Cardiac fibroblast (primary cell): Measurements from ENCODE around the gene VPREB1.
"Not testable (repeated sequence)": the region's sequence is repeated elsewhere in the genome, so short reads cannot be mapped to it uniquely, and the experiment has no call there.

ENCODE experiments used
- DNase-seq, 2 donors: peaks; one replicate each; pipeline versions ENCODE4 v3.0.0 to v3.0.0-alpha.2; 2010; ENCODE audit warnings: low read depth in 2 of 2
- H3K4me3 ChIP-seq, 2 donors: replicated peaks in 1 of 2; 1 replicate in 1 of 2; 2 replicates in 1 of 2; pipeline ENCODE4 v1.5.1; 2011; ENCODE audit warnings: low read depth in 2 of 2, low read length in 2 of 2, mild to moderate bottlenecking in 2 of 2, moderate library complexity in 1 of 2
- TF ChIP-seq, protein P1 (sequence below): IDR thresholded peaks from one replicate; pipeline ENCODE4 v1.5.1; 2011; ENCODE audit warnings: low read depth, mild to moderate bottlenecking, low read length, inconsistent platforms

Gene VPREB1

DNA sequence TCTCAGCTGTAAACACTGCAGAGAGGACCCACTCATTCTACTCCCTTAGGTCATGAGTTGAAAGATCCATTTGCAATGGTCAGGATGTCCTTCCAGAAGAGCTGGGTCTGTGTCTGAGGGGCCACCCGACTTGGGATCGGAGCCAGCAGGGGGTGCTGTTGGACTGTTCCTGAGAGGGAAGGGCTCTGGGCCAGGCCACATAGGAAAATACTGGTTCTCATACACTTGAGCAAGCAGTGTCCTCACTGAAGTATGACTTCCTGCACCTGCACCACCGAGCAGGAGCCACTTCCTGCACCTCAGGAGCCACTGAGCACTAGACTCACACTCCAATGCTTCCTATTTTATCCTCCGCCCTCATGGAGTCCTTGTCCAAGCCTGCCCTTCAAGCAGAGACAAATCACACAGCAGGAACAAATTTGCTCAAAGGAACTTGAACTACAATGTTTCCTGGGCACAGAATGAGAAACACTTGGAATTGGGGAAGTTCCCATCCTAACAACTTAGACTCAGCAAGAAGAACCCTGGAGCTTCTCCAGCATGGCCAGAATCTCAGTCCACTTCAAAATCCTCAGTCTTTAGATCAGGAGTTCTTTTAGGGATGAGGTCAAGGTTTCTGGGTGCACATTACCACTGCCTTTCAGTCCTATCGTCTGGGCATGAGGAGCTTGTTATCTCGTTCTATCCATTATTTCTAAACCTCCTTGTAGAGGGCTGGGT lies 36.6 kb upstream of the VPREB1 start:
- TF ChIP-seq, protein P1, sequence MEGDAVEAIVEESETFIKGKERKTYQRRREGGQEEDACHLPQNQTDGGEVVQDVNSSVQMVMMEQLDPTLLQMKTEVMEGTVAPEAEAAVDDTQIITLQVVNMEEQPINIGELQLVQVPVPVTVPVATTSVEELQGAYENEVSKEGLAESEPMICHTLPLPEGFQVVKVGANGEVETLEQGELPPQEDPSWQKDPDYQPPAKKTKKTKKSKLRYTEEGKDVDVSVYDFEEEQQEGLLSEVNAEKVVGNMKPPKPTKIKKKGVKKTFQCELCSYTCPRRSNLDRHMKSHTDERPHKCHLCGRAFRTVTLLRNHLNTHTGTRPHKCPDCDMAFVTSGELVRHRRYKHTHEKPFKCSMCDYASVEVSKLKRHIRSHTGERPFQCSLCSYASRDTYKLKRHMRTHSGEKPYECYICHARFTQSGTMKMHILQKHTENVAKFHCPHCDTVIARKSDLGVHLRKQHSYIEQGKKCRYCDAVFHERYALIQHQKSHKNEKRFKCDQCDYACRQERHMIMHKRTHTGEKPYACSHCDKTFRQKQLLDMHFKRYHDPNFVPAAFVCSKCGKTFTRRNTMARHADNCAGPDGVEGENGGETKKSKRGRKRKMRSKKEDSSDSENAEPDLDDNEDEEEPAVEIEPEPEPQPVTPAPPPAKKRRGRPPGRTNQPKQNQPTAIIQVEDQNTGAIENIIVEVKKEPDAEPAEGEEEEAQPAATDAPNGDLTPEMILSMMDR: peak; percentile 74
- no peak overlapping the region for H3K4me3 ChIP-seq
- peak; percentile 79 to 81 for DNase-seq

- H3K4me3 ChIP-seq: no peak overlapping the region
- TF ChIP-seq, protein P1: no peak
- no peak for DNase-seq
Observed at GRCh38 chr22:22208652-22209051, 35.9 kb upstream of the VPREB1 start.

GRCh38 chr22:22209080-22209640 lies 35.4 kb upstream of the VPREB1 start:
- DNase-seq: not testable (repeated sequence)

DNA sequence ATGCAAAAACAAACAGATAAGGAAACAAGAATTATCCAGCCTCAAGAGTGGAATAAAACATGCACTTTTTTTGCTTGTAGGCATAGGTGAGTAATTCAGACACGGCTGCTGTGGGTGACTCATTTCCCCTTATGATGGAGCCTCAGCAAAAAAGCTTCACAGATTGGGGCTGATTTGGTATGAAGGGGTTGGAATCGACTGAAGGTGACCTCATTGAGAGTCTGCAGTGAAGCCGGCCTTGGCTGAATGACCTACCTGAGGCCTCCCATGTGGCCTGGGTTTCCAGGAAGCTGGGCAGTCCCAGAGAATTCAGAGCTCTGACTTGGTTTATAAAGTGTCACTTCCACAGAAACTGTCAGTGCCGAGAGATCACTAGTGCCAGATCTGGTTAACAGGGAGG lies 34.2 kb upstream of the VPREB1 start:
- TF ChIP-seq, protein P1: no peak
- H3K4me3 ChIP-seq: no peak overlapping the region
- DNase-seq: peak; percentile 23 to 85

More at GRCh38 chr22:22209080-22209640, 35.4 kb upstream of the VPREB1 start:
- H3K4me3 ChIP-seq: not testable (repeated sequence)

DNA sequence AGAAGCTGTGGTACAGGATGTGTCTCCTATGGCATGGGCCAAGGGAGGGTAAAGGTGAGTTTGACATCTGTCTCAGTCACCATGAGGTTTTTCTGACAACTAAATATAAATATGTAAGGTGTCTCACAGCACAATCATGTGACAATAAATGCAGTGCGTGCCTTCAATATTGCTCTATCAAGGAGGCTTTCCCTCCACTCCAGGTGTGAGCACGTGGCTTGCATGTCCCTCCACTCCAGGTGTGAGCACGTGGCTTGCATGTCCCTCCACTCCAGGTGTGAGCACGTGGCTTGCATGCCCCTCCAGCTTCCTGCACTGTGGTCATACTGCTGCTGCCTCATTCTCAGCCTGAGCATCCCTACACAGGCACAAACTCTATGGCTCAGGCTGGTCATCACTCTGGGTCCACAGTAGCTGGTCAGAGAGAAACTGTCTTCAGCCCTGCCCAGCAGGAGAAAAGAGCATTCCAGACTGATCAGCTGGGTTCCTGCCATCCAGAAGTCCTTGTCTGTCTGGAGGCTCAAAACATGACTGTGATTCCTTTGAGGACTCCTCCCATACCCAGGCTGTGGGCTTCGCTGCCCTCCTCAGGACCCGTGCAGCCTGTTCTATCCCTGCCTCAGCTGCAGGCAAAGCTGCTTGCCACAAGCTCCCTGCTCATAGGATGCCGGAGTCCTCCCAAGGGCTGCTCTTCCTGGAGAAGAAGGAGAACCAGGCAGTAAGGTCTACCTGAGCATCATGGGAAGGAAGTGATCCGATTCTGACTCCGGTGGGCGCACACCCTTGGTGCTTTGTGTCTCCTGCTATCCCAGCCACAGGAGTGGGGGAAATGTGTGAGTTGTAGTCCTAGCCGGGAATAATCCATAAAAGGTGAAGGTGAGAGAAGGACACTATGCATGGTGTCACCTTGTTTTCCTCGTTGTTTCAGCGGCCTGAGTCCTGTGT lies 33.4 kb upstream of the VPREB1 start:
- TF ChIP-seq, protein P1: no peak
- no peak for DNase-seq
- H3K4me3 ChIP-seq: no peak overlapping the region

DNA sequence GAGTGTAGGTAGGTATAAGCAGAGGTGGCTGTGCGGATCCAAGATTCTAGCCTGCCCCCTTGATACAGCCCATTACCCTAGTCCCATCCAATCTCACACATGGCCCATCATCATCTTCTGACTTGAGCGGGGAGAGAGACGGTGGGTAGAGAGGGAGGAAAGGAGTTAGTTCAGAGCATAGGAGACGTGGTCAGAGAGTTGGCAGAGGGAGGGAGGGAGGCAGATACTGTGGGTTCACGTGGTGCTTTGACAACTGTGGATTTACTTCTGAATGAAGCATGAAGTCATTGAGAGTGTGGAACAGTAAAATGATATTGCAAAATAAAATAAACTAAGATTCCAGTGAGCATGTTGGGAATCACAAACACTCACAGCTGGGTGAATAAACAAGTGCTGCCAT lies 31.4 kb upstream of the VPREB1 start:
- TF ChIP-seq, protein P1: no peak
- no peak for DNase-seq
- H3K4me3 ChIP-seq: no peak overlapping the region

DNA sequence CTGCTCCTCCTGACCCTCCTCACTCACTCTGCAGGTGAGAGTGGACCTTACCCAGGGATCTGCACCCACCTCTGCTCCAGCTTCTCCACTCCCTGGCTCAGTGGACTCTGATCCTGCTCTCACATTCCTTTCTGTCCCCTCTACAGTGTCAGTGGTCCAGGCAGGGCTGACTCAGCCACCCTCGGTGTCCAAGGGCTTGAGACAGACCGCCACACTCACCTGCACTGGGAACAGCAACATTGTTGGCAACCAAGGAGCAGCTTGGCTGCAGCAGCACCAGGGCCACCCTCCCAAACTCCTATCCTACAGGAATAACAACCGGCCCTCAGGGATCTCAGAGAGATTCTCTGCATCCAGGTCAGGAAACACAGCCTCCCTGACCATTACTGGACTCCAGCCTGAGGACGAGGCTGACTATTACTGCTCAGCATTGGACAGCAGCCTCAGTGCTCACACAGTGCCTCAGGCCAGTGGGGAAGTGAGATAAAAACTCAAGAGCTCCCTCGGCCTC lies 29.7 kb upstream of the VPREB1 start:
- no peak for DNase-seq
- no peak overlapping the region for H3K4me3 ChIP-seq
- TF ChIP-seq, protein P1: no peak
